Calu3 (cell line): ENCODE measurements around the gene KDM7A. TPM values are rescaled to one million over a fixed set of nuclear protein-coding genes. Genes with fewer than 3 reads are reported as not detected.

Source experiments
- BruUV-seq: library from RNA; stranded (reverse); fragments of 400-500 nt; replicated peaks from 2 replicates; lab custom pipeline; 2021; lab: Mats Ljungman, UMichigan
- CTCF ChIA-PET: fragments of 300-600 bp; sonication (Branson Sonifier 250); formaldehyde crosslinking; loops from one replicate; lab custom pipeline; 2022; ENCODE audit warnings: antibody characterized with exemption; lab: Charles Lee
- DNase-seq: peaks from one replicate; pipeline ENCODE4 v3.0.0; 2022
- H3K27ac Mint-ChIP-seq: one replicate; pipeline ENCODE4 v1.8.0; 2022; ENCODE audit warnings: mixed read lengths; ENCODE audit not compliant: unreplicated experiment
- H3K27me3 Mint-ChIP-seq: one replicate; pipeline ENCODE4 v1.8.0; 2022; ENCODE audit warnings: mixed read lengths; ENCODE audit not compliant: unreplicated experiment
- H3K36me3 Mint-ChIP-seq: one replicate; pipeline ENCODE4 v1.8.0; 2022; ENCODE audit warnings: mild to moderate bottlenecking, moderate library complexity, mixed read lengths; ENCODE audit not compliant: insufficient read depth, unreplicated experiment
- H3K4me1 Mint-ChIP-seq: one replicate; pipeline ENCODE4 v1.8.0; 2022; ENCODE audit warnings: mild to moderate bottlenecking, low read depth, mixed read lengths; ENCODE audit not compliant: unreplicated experiment
- H3K4me3 Mint-ChIP-seq: one replicate; pipeline ENCODE4 v1.8.0; 2022; ENCODE audit warnings: mild to moderate bottlenecking, low read depth, moderate library complexity, mixed read lengths; ENCODE audit not compliant: unreplicated experiment
- H3K9me3 Mint-ChIP-seq: one replicate; pipeline ENCODE4 v1.8.0; 2022; ENCODE audit warnings: low read depth, mixed read lengths; ENCODE audit not compliant: unreplicated experiment
- CTCF ChIP-seq: fragments of 200-600 bp; IDR thresholded peaks from one replicate; pipeline ENCODE4 v1.8.0; 2022; ENCODE audit warnings: antibody characterized with exemption; ENCODE audit not compliant: unreplicated experiment
- intact Hi-C: fragments of 100-400 bp; cut with micrococcal nuclease; formaldehyde crosslinking; loops from one replicate; pipeline ENCODE4 v1.10.0; 2022; ENCODE audit not compliant: unreplicated experiment
- total RNA-seq: library from RNA; stranded (reverse); gene quantifications from 2 replicates; pipeline ENCODE4 v1.2.3, GENCODE V29; 2022

Gene KDM7A
- total RNA-seq, 1 experiment from 2014 or later = 2.7 TPM

- Mint-ChIP-seq H3K36me3 (no peaks in the 10 kb centered on the region), H3K9me3 (peaks cover 3% of the 10 kb centered on the region), H3K4me1 (no peaks in the 10 kb centered on the region), H3K27me3 (peaks cover 20% of the 10 kb centered on the region), H3K4me3 (no peak overlapping the region), H3K27ac (no peak overlapping the region)
- intact Hi-C loops = no loop called here
- CTCF ChIA-PET = no interaction called here
- no peak for DNase-seq
- TF ChIP-seq CTCF = no peak
- no TSS peak for BruUV-seq
These were observed 15.4 kb upstream of the KDM7A start for GRCh38 chr7:140192176-140192575.

- CTCF ChIA-PET = interaction anchor here (0.6 kb wide), 1 partner anchor 507 kb away, joined by 3 read pairs; no protein-coding TSS in a partner anchor
- Mint-ChIP-seq H3K4me3 (no peak overlapping the region), H3K9me3 (no peaks in the 10 kb centered on the region), H3K27me3 (peaks cover 20% of the 10 kb centered on the region), H3K36me3 (no peaks in the 10 kb centered on the region), H3K4me1 (no peaks in the 10 kb centered on the region), H3K27ac (no peak overlapping the region)
- no peak for TF ChIP-seq CTCF
- intact Hi-C loops = no loop called here
- BruUV-seq = no TSS peak
- no peak for DNase-seq
These were observed 13.8 kb upstream of the KDM7A start for GRCh38 chr7:140190588-140190987.

GRCh38 chr7:140189917-140190316 is 13.1 kb upstream of the KDM7A start:
- no peak for DNase-seq
- Mint-ChIP-seq H3K27ac (no peak overlapping the region), H3K4me3 (no peak overlapping the region), H3K27me3 (peaks cover 20% of the 10 kb centered on the region), H3K4me1 (no peaks in the 10 kb centered on the region), H3K9me3 (no peaks in the 10 kb centered on the region), H3K36me3 (no peaks in the 10 kb centered on the region)
- CTCF ChIA-PET = no interaction called here
- BruUV-seq = no TSS peak
- TF ChIP-seq CTCF = no peak
- intact Hi-C loops = no loop called here

- no peaks in the 10 kb centered on the region for H3K36me3 Mint-ChIP-seq
- intact Hi-C loops = no loop called here
- peaks cover 7% of the 10 kb centered on the region for H3K4me1 Mint-ChIP-seq
- no peak for DNase-seq
- H3K27me3 Mint-ChIP-seq = peaks cover 64% of the 10 kb centered on the region
- no peaks in the 10 kb centered on the region for H3K9me3 Mint-ChIP-seq
- CTCF ChIA-PET = no interaction called here
- BruUV-seq = no TSS peak
- H3K4me3 Mint-ChIP-seq = no peak overlapping the region
- TF ChIP-seq CTCF = no peak
- no peak overlapping the region for H3K27ac Mint-ChIP-seq
These were observed 6.1 kb upstream of the KDM7A start for GRCh38 chr7:140182917-140183316.
